ENCODE measurements around the gene MEIS2. TPM values are rescaled to one million over a fixed set of nuclear protein-coding genes. Genes with fewer than 3 reads are reported as not detected.

Gene MEIS2
- total RNA-seq, 1 experiment from 2014 or later, result 17.5 TPM

DNA sequence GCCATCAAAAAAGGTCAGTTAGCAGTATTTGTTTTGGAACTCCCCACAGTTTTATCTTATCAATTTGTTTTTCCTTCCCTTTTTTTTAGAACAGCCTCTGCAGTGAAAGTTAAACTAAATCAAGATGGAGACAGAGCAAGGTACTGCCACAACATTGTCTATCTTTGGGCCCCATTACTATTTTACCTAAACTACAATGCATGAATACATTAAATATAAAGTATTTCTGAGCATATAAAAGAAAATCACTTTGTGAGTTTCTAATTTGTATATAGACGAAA is 139.5 kb downstream of the MEIS2 start:
- H3K9me3 ChIP-seq (ENCODE audit: low read length), result no peaks in the 10 kb centered on the region
- H3K27ac ChIP-seq (ENCODE audit: low read length), result no peak overlapping the region
- TF ChIP-seq, protein P1, sequence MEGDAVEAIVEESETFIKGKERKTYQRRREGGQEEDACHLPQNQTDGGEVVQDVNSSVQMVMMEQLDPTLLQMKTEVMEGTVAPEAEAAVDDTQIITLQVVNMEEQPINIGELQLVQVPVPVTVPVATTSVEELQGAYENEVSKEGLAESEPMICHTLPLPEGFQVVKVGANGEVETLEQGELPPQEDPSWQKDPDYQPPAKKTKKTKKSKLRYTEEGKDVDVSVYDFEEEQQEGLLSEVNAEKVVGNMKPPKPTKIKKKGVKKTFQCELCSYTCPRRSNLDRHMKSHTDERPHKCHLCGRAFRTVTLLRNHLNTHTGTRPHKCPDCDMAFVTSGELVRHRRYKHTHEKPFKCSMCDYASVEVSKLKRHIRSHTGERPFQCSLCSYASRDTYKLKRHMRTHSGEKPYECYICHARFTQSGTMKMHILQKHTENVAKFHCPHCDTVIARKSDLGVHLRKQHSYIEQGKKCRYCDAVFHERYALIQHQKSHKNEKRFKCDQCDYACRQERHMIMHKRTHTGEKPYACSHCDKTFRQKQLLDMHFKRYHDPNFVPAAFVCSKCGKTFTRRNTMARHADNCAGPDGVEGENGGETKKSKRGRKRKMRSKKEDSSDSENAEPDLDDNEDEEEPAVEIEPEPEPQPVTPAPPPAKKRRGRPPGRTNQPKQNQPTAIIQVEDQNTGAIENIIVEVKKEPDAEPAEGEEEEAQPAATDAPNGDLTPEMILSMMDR (conservative IDR thresholded peaks at IDR 0.05; ENCODE audit: low read depth, low read length), result no peak
- TF ChIP-seq EZH2 (IDR thresholded peaks at IDR 0.05; ENCODE audit: low read length, unreplicated experiment) (no peak), EZH2phosphoT487 (IDR thresholded peaks at IDR 0.05; ENCODE audit: borderline replicate concordance, low read length) (no peak)
- no peaks in the 10 kb centered on the region for H4K20me1 ChIP-seq (ENCODE audit: low read length)
- no peaks in the 10 kb centered on the region for H3K79me2 ChIP-seq (ENCODE audit: low read length)
- intact Hi-C loops (cut with micrococcal nuclease), result no loop called here
- no peak overlapping the region for H2AFZ ChIP-seq (ENCODE audit: low read length)
- H3F3A ChIP-seq (ENCODE audit: low read length, unreplicated experiment), result no peaks in the 10 kb centered on the region
- no peaks in the 10 kb centered on the region for H3K27me3 ChIP-seq (ENCODE audit: low read length)
- no peak for ATAC-seq
- ChIA-PET CTCF (no interaction called here), POLR2A (ENCODE audit: unreplicated experiment) (no interaction called here)
- no peak for DNase-seq
- H3K4me2 ChIP-seq (ENCODE audit: low read length), result no peak overlapping the region
- no peaks in the 10 kb centered on the region for H3K36me3 ChIP-seq (ENCODE audit: low read depth, low read length)
- no peak overlapping the region for H3K4me3 ChIP-seq (ENCODE audit: low read length)
- H3K4me1 ChIP-seq (ENCODE audit: insufficient read depth, low read length), result no peaks in the 10 kb centered on the region
- H3K9me2 ChIP-seq (replicated peaks; ENCODE audit: low read length), result no peaks in the 10 kb centered on the region
- H3K9ac ChIP-seq (ENCODE audit: low read length), result no peak overlapping the region
- no TSS peak for BruUV-seq (replicated peaks)

DNA sequence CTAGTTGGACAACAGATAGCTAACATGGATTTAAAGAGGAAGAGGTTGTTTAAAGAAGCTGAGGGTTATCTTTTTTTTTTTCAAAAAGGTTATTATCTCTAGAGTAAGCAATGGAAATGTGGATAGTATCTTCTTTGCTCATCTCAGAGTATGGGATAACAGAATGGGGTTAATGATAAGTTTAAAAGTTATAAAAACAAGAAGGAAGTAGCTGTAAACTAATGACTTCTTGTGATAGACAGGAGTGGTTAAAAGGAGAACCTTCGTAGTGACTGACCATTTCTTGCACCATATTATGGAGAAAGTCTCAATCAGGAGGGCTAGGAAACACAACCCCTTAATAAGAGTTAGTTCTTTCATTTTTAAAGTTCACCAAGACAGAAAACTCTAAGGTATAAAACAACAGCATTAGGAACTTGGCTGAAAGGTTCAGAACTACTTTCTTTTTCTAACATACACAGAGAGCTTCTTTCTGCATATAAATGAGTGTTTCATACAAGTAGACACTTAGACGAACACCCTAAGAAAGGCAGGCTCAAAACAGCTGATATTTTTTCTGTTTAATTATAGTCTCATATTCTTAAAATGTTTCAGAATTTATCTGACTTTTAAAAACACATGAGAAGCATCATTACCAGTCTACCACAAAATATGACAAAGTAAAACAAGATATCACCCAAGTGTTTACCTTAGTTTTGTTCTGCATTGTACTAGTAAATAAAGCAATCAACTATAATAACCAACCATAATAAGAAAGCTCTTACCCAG is 140.0 kb downstream of the MEIS2 start:
- H3K4me2 ChIP-seq (ENCODE audit: low read length), result no peak overlapping the region
- no peaks in the 10 kb centered on the region for H3K36me3 ChIP-seq (ENCODE audit: low read depth, low read length)
- no peaks in the 10 kb centered on the region for H4K20me1 ChIP-seq (ENCODE audit: low read length)
- BruUV-seq (replicated peaks), result no TSS peak
- H3K9me3 ChIP-seq (ENCODE audit: low read length), result no peaks in the 10 kb centered on the region
- ChIA-PET CTCF (no interaction called here), POLR2A (ENCODE audit: unreplicated experiment) (no interaction called here)
- ATAC-seq, result no peak
- TF ChIP-seq EZH2phosphoT487 (IDR thresholded peaks at IDR 0.05; ENCODE audit: borderline replicate concordance, low read length), result no peak
- TF ChIP-seq, protein P1 (conservative IDR thresholded peaks at IDR 0.05; ENCODE audit: low read depth, low read length), result no peak
- no peak for TF ChIP-seq EZH2 (IDR thresholded peaks at IDR 0.05; ENCODE audit: low read length, unreplicated experiment)
- H3K27ac ChIP-seq (ENCODE audit: low read length), result no peak overlapping the region
- no peak for DNase-seq
- no peaks in the 10 kb centered on the region for H3K4me1 ChIP-seq (ENCODE audit: insufficient read depth, low read length)
- intact Hi-C loops (cut with micrococcal nuclease), result no loop called here
- no peaks in the 10 kb centered on the region for H3K9me2 ChIP-seq (replicated peaks; ENCODE audit: low read length)
- H3K4me3 ChIP-seq (ENCODE audit: low read length), result no peak overlapping the region
- no peaks in the 10 kb centered on the region for H3F3A ChIP-seq (ENCODE audit: low read length, unreplicated experiment)
- no peaks in the 10 kb centered on the region for H3K79me2 ChIP-seq (ENCODE audit: low read length)
- no peaks in the 10 kb centered on the region for H3K27me3 ChIP-seq (ENCODE audit: low read length)
- no peak overlapping the region for H2AFZ ChIP-seq (ENCODE audit: low read length)
- no peak overlapping the region for H3K9ac ChIP-seq (ENCODE audit: low read length)

DNA sequence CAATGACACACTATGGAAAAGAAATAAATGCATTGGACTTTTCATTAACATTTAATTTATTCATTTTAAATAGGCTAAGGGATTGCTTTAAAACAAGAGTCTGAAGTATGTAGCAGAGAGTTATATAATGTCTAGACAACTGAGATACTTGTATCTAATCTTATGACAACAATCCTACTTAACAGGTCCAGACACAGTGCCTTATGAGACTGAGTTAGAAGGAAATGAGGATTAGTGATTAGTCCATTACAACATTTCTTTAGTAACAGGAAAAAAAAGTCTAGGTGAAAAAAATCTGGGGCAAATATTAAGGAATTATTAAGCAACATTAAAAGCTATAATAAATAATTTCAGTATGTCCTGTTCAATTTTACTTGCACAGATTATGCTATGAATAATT is 140.6 kb downstream of the MEIS2 start:
- H3K9ac ChIP-seq (ENCODE audit: low read length), result no peak overlapping the region
- no peaks in the 10 kb centered on the region for H3K27me3 ChIP-seq (ENCODE audit: low read length)
- no peaks in the 10 kb centered on the region for H3K36me3 ChIP-seq (ENCODE audit: low read depth, low read length)
- ATAC-seq (no peak), DNase-seq (no peak)
- BruUV-seq (replicated peaks), result no TSS peak
- H3K4me1 ChIP-seq (ENCODE audit: insufficient read depth, low read length), result no peaks in the 10 kb centered on the region
- H4K20me1 ChIP-seq (ENCODE audit: low read length), result no peaks in the 10 kb centered on the region
- TF ChIP-seq, protein P1 (conservative IDR thresholded peaks at IDR 0.05; ENCODE audit: low read depth, low read length), result no peak
- TF ChIP-seq EZH2phosphoT487 (IDR thresholded peaks at IDR 0.05; ENCODE audit: borderline replicate concordance, low read length), result no peak
- TF ChIP-seq EZH2 (IDR thresholded peaks at IDR 0.05; ENCODE audit: low read length, unreplicated experiment), result no peak
- intact Hi-C loops (cut with micrococcal nuclease), result no loop called here
- H3K4me2 ChIP-seq (ENCODE audit: low read length), result no peak overlapping the region
- H2AFZ ChIP-seq (ENCODE audit: low read length), result no peak overlapping the region
- ChIA-PET CTCF (no interaction called here), POLR2A (ENCODE audit: unreplicated experiment) (no interaction called here)
- no peaks in the 10 kb centered on the region for H3K79me2 ChIP-seq (ENCODE audit: low read length)
- no peaks in the 10 kb centered on the region for H3K9me2 ChIP-seq (replicated peaks; ENCODE audit: low read length)
- no peak overlapping the region for H3K27ac ChIP-seq (ENCODE audit: low read length)
- no peak overlapping the region for H3K4me3 ChIP-seq (ENCODE audit: low read length)
- H3F3A ChIP-seq (ENCODE audit: low read length, unreplicated experiment), result no peaks in the 10 kb centered on the region
- H3K9me3 ChIP-seq (ENCODE audit: low read length), result no peaks in the 10 kb centered on the region
